GM12872 (cell line): ENCODE measurements around the gene TUBG1.

ENCODE experiments used
- CTCF ChIP-seq: IDR thresholded peaks from 3 replicates; pipeline ENCODE4 v1.5.1; 2011; ENCODE audit warnings: low read depth, mild to moderate bottlenecking, low read length, moderate library complexity; ENCODE audit not compliant: insufficient read depth

The TUBG1 gene

GRCh38 chr17:42647778-42648177 lies 38.3 kb downstream of the TUBG1 start:
- TF ChIP-seq CTCF = no peak

GRCh38 chr17:42651392-42651791 lies 41.9 kb downstream of the TUBG1 start:
- TF ChIP-seq CTCF = no peak

- no peak for TF ChIP-seq CTCF
These were observed 44.0 kb downstream of the TUBG1 start for GRCh38 chr17:42653179-42654124.

GRCh38 chr17:42655528-42655927 lies 46.0 kb downstream of the TUBG1 start:
- TF ChIP-seq CTCF = no peak

GRCh38 chr17:42657824-42658588 lies 48.5 kb downstream of the TUBG1 start:
- no peak for TF ChIP-seq CTCF

- no peak for TF ChIP-seq CTCF
These were observed 49.8 kb downstream of the TUBG1 start, which contains the start of gene TUBG2 for GRCh38 chr17:42659079-42659931. TUBG2 (plus strand) TSS chr17:42659284; CDS start chr17:42659504, 220 bp downstream.
